DLD1 (cell line): ENCODE results near the gene CAPN8.

Source experiments
- in situ Hi-C: cut with HindIII; loops from 2 replicates; pipeline ENCODE4 v1.10.0; 2017; ENCODE audit warnings: low sequenced_read_pairs

The CAPN8 gene

DNA sequence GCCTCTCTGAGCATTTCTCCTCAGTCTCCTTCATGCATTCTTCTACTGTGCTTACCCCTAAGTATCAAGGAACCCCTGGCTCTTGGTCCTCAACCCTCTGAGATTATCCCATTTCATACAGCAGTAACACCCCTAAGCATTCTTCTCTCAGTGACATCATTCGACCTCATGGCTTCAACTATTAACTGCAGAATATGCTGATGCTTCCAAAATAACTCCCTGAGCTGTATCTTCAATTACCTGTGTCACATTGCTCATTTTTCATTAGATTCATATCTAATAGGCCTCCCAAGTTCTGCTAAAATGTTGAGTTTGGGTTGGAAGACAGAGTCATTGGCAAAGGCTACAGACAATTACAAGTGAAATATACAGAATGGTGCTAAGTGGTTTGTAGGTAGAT lies 7.5 kb downstream of the CAPN8 start:
- in situ Hi-C loops: no loop called here

DNA sequence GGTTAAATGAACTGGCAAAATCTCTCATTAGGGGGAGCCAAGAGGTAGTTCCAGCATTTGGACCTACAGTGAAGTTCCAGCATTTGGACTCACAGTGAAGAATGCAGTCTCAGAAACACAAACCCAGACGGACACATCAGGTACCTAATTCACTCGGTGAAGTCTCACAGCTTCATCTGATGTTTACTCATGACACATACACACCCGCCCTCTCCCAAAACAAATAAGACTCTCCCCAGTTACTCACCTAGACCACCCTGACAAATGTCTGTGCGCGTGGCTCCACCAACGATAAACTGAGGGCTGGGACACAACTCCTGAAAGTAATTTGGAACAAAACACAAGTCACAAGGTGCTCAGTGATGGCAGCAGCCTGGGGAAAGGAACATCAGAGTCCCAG lies 11.4 kb downstream of the CAPN8 start:
- in situ Hi-C loops: no loop called here

DNA sequence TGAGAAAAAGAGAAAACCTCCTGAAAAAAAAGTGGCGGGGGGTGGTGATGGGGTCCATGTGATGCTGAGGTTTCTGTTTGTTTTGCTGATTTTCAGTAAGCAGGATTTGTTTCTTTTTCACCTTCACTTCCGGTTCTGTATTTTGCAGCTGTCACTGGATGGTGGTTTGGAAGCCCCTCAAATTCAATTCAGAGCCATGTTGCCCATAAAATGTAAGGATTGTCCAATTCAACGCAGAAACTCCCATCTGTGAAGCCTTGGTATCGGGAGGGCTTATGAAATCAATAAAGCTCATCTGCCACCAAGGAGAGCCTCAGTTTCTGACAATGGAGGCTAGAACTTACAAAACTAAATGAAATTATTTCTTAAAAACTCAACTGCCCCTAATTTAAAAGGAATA lies 12.1 kb downstream of the CAPN8 start:
- in situ Hi-C loops: no loop called here

DNA sequence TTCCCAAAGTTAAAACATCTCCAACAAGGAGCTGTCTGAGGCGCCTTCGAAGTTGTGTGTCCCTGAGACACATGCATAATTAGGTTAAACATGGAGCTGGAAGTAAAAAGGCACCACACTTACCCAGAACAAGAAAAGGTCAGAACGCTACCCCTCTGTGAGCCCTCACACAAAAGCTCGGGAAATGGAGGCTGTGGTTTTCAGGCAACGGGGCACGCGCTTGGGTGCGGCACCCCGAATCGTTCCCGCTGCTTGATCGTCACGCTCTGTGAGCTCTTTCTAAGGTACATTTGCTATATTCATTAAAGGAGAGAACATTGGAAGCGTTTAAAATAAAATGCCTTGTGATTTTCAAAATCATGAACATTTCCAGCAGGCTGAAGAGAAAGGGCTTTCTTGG lies 12.5 kb downstream of the CAPN8 start:
- in situ Hi-C loops: no loop called here

DNA sequence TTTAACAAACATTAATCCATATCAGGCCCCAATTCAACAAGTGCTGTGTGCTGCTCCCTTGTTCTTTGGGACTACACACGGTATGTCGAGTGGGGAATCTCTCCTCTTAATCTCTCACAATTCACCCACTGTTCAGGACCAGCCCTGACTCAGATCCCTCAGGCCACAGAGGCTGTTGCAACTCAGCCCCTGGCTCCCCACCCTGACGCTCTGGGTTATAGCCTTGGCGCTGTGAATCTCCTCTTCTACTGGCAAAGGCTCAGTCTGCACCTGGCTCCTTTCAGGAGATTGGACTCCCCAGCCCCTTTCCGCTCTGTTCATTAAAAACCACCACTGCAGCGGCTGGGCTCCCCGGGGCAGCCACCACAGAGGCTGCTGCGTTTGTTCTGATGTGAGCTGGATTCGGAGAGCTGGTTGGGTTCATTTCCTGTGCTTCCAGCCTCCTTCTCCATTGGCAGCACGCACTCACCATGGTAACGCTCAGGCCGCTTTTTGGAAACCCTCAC lies 13.0 kb downstream of the CAPN8 start:
- in situ Hi-C loops: no loop called here

DNA sequence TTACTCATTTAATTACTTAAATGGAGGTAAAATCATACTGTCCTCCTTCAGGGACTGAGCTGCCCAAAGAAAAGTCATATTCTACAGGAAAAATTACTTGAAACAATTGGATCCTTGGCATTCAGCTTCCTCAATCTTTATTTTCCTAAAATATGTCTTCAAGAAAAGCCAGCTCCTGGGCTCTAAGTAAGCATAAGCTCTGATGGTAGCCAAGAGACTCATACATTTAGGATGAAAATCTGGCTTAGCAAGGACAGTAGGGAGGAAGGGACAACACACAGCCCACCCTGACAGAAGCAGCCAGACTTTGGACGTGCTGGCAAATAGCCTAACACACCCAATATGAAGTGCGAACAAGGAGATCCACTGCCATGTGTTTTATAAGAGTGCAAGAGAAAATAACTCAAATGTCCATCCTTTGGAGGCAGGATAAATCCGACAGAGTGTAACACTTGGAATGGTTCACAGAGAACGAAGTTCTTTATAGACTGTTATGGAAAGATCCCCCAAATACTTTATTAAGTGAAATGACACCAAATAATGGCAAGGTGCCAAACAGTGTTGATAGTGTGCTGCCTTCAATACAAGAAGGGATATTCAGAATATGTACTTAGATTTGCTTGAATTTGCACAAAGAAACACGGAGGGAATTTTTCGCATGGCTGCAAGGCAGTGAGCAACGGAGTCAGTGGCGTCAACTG lies 14.1 kb downstream of the CAPN8 start:
- in situ Hi-C loops: no loop called here

DNA sequence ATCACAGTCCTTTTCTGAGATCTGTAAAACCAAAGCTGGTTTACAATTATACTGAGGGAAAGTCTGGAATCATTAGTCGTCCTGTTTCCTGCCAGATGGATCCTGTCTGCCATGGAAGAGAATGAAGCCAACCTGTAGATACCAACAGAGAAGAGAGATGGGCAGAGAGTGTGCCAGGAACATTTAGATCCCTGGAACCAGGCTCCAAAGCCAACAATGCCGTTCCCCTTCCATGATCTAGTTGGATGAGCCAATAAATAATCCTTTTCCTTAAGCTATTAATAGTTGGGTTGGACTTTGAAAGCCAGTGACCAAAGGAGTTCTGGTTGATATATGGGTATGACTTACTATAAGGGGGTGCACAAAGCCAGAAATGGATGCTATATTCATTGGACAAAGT lies 15.0 kb downstream of the CAPN8 start:
- in situ Hi-C loops: no loop called here

DNA sequence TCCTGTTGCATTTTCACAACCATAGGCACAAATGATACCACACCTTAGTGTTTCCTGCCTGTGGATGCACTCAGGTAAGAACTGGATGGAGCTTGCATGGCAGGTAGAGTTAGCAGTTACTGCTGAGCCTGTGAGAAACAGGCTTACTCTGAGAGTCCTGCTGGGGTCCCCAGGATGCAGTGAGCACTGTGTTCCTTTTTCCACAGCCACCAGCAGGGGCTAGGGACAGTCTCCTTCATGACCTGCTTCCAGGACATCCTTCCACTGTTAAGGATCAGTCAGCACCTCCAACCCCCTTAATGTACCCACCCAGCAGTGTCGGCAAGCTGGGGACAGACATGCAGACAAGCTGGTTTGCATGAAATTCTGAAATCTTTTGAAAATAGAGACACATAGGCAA lies 16.3 kb downstream of the CAPN8 start:
- in situ Hi-C loops: no loop called here

DNA sequence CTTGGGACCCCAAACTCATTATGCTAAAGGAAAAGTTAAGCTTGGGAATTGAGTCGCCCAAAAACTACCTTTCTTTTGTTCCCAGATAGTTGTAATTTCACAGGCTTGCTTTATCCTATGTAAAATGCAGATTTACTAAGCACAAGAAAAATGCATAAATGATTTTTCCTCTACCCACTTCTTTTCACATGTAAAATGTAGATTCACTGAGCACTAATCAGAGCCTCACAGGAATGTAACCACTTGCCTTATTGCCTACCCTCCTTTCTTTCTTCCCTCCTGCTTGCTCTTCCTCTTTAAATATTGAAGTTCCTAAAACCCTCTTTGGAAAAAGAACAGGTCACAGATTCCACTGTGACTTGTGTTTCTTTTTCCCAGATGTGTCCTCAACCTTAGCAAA lies 18.3 kb downstream of the CAPN8 start:
- in situ Hi-C loops: no loop called here

DNA sequence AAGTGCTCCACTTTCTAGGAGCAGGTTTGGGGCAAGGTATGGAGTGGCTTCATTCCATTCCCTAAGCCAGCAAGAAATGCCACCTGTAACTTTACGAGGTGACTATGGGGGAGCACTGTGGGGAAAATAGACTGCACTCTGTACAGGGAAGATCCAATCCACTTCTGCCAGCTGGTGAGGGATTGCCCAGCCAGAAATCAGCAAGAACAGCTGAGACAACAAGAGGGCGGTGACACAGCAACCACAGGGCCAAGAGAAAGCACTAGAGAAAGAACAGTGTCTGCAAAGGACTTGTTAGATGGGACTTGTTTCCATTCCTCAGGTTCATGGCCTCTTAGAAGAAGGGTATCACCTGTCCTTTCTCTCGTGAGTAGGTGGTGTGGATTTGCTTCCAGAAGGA lies 19.6 kb downstream of the CAPN8 start:
- in situ Hi-C loops: no loop called here

DNA sequence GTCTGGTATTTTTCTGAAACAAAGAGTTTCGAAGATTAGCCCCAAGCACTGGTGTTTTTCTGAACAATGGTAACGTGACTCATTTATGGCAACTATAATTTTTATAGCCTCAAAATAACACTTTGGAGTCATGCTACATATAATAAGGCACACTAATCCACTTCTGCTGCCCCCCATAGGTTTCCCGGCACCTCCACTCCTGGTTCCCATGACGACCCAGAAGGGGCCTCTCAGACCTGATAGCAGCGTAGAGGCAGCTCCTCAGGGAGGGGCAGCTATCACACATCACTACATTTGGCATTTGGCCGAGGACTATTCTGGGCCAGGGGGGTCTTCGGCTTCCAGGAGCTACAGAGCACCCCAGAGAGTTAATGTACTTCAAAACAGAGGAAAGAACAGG lies 23.3 kb downstream of the CAPN8 start:
- in situ Hi-C loops: no loop called here

DNA sequence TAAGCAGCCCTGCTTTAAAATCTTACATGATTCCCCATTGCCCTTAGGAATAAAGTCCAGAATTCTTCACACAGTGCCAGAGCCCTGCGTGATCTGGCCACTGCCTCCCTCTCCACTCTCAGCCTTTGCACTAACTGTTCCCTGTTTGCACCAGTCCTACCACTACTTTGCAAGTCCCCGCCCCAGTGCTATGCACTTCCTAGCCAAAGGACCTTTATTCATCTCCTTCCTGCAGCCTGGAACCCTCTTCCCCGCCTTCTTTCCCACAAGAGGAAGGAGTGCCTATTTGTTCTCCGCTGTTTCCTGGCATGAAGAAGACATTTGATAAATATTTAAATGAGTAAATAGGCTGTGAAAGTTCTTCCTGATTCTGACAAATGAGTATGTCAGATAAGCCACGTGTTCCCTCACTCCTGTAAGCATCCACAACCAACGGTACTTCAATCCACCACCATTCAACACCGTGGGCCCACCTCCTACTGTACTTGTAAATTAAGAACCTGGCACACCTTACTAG lies 23.9 kb downstream of the CAPN8 start:
- in situ Hi-C loops: no loop called here

DNA sequence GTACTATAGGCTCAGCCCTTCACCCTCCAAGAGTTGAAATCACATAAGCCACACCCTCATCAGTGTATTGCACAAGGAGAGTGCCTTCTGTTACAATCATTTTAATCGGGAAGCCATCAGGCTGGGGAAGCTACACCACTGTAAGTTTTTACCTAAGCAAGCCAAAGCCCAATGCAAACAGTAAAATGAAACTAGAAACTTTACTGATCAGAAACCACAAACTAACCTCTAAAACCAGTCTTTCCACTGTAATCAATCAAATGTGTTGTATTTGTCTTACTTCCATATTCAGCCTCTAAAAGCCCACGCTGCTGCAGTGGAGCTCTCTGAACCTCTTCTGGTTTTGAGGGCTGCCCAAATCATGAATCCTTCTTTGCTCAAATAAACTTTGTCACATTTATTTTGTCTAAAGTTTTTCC lies 26.2 kb downstream of the CAPN8 start:
- in situ Hi-C loops: no loop called here

DNA sequence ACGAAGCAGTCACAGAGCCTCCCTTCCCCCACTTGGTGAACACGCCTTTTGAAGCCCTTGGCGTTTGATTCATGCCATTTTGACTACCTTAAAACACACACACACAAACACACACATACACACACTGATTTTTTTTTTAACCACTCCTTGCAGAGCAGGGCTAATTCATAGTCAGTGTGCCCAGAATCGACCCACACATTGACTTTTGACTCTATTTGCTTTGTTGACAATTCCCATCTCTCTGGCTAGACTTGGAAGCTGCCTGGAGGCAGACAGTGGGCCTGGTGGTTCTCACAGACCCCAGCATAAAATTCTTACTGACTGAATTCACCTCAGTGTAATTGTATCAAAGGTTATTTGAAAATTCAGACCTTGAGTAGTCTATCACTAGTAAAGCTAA lies 30.3 kb downstream of the CAPN8 start:
- in situ Hi-C loops: no loop called here

DNA sequence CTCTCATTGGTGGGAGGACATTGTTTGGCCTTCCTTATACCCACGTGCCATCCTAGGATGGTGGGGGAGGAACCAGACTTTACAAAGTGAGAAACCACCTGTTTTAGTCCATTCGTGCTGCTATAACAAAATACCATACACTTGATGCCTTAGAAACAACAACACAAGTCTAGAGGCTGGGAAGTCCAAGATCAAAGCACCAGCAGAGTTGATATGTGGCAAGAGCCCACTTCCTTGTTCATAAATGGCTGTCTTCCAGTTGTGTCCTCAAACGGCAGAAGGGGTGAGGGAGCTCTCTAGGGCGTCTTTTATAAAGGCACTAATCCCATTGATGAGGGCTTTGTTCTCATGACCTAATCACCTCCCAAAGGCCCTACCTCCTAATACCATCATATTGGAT lies 31.1 kb downstream of the CAPN8 start:
- in situ Hi-C loops: no loop called here

DNA sequence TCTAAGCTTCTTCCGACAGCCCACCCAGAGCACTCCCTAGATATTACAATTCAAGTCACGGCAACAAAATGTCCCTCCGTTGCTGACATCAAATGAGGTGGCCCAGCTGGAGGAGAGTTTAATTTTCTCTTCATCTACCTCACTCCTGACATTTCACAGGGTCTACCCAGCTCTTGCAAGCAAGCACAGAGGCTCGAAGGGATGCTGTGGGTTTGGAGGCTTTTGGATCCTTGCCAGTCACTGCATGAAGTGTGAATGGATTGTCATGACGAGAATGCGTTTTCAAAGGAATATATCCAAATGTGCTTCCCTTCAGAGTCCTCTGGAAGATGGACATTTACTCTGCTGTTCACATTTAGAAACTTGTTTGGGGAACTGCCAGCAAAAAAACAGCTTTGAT lies 33.5 kb downstream of the CAPN8 start:
- in situ Hi-C loops: no loop called here

DNA sequence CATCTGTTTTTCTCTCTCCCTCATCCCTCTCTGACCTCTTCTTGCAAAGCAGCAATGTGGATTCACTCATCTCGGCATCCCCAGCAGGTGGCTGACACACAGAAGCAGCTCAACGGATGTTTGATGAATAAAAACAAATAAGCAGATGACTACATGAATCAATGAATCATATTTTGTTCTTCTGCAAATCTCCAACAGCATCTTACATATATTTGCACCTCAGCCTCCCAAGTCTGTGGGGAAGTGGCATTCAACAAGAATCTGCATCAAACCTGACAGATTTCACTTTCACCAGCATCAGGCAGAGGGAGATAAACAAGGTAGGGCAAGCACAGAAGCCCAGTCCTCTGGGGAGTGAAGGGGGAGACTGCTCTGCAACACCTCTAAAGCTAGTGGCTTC lies 34.0 kb downstream of the CAPN8 start:
- in situ Hi-C loops: no loop called here

DNA sequence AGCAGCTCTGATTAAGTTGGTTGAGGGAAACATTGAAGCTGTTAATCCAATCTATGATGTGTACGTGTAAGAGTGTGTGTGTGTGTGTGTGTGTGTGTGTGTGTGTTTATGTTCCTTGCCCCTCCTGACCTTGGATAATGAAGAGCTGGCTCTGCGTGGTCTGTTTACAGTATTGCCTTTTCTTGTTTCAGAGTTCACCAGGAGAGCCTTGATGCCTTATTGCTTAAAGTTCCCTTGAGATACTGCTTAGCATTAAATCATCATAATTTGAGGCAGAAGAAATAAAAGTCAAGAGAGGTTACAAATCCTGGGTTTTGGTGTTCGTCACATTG lies 36.4 kb downstream of the CAPN8 start:
- in situ Hi-C loops: no loop called here

DNA sequence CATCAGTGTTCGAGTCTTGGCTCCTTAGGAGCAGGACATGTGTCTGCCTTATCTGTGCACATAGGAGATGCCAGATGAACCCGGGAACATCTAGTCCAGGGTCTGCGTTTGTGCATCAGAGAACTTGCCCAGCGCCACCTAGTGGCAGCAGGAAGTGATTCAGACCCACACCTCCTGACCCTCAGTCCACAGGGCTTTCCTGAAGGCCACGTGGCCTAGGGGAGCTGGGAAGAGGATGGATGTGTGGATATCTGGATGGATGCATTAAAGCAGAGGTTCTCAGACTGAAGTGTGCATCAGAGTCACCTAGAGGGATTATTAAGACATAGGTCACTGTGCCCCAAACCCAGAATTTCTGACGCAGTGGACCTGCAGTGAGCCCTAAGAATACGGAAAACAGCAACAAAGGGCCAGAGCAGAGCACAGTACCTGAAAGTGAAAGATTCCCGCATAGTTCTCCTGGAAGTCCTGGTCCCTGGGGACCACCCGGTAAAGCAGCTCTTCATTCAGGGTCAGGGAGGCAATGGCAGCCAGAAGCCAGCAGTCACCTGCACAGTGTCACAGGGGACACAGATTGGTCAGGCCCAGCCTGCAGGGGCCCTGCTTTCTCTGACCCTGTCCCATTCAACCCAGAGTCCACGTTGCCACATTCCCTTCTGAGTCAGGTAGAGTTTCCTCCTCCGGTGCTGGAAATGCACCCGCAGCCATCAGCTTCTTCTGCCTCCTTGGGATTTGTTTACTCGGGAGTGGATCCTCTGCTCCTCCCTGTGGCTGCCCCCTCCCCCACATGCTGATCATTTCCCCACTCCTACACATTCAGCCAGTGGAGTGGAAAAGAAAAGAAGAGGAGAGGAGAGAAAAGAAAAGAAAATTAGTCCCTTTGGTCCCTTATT lies 37.0 kb downstream of the CAPN8 start:
- in situ Hi-C loops: no loop called here

DNA sequence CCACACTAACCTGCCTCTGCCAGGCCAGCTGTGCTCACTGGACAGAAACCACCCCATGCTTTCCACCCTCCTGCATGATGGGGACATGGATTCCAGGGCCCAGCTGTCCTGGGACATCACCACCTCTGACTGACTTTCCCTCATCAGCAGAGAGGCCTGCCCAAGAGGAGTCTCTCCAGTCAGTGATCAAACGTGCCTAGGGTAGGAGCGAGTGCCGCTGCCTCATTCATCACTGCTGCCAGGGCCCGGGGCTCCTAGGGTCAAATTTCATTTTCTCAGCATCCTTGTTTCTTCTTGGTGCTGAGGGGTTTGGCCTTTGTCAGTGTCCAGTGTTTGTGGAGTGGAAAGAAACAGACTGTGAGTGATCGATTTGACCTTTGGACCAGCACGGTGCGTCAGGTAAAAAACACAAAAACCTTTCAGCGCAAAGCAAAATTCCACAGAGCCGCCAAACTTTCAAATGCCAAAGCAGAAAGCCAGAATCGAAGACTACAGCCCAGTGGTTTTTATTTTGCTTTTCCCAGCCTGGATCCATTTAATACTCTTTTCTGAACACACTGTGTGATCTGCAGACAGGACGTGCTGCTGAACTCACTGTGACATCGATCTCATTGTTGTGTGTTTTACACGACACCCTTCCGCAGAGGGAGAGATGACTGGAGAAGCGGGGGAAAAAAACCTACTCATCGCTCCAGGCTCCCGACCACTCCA lies 43.2 kb downstream of the CAPN8 start:
- in situ Hi-C loops: no loop called here

DNA sequence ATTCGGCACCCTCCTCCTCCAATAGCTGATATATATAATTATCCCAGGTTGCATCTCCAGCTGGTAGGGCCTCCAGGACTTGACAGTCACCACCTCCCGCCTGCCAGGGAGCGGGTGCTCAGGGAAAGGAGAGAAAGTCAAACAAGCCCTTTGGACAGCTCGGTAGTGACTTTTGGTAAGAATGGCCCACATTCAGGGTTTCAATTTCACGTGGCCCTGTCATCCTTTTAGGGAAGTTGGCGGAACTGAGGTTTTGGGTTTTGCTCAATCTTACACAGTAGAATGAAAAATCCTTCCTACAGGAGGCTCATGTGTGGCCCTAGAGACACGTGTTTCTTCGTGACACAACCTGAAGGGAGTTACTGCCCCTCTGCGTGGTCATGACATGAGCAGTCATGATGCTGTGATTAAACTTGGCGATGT lies 44.2 kb downstream of the CAPN8 start:
- in situ Hi-C loops: no loop called here
